WTC11 (cell line): ENCODE data around the gene AGAP1. TPM values are rescaled to one million over a fixed set of nuclear protein-coding genes. Genes with fewer than 3 reads are reported as not detected.

Experiments
- ATAC-seq: fragments of 200-7000 bp; cut with Tn5 transposase; 2 replicates; pipeline ENCODE4 v1.10.0; 2021; ENCODE audit warnings: mild to moderate bottlenecking, moderate library complexity
- CTCF ChIA-PET: fragments of 300-600 bp; sonication (Branson Sonifier 250); formaldehyde crosslinking; loops from one replicate; lab custom pipeline; 2021; ENCODE audit warnings: antibody characterized with exemption; lab: Charles Lee
- POLR2A ChIA-PET: fragments of 350-600 bp; sonication (Branson Sonifier 250); formaldehyde crosslinking; loops from one replicate; lab custom pipeline; 2021; ENCODE audit warnings: antibody characterized with exemption; lab: Charles Lee
- DNase-seq: peaks from one replicate; pipeline ENCODE4 v3.0.0; 2021; ENCODE audit warnings: low spot score
- H3K27ac Mint-ChIP-seq: 2 replicates; pipeline ENCODE4 v1.8.0; 2021; ENCODE audit warnings: mixed read lengths
- H3K27me3 Mint-ChIP-seq: 2 replicates; pipeline ENCODE4 v1.8.0; 2021; ENCODE audit warnings: low read depth, mild to moderate bottlenecking, moderate library complexity, mixed read lengths
- H3K36me3 Mint-ChIP-seq: 2 replicates; pipeline ENCODE4 v1.8.0; 2021; ENCODE audit warnings: mixed read lengths
- H3K4me1 Mint-ChIP-seq: 2 replicates; pipeline ENCODE4 v1.8.0; 2022; ENCODE audit warnings: mixed read lengths
- H3K4me3 Mint-ChIP-seq: 2 replicates; pipeline ENCODE4 v1.8.0; 2021; ENCODE audit warnings: mild to moderate bottlenecking, moderate library complexity, mixed read lengths
- H3K9me3 Mint-ChIP-seq: 2 replicates; pipeline ENCODE4 v1.8.0; 2021; ENCODE audit warnings: mixed read lengths
- AFF4 ChIP-seq: sonication (generic); formaldehyde crosslinking; IDR thresholded peaks from 2 replicates; pipeline ENCODE4 v1.8.1; 2023; ENCODE audit warnings: mild to moderate bottlenecking, missing genetic modification reagents, borderline replicate concordance
- E2F5 ChIP-seq: sonication (generic); formaldehyde crosslinking; IDR thresholded peaks from 2 replicates; pipeline ENCODE4 v1.8.1; 2022; ENCODE audit warnings: mild to moderate bottlenecking, moderate library complexity, missing genetic modification reagents
- EMX1 ChIP-seq: fragments of 250-450 bp; sonication (Bioruptor Pico); IDR thresholded peaks from 2 replicates; pipeline ENCODE4 v1.8.0; 2021; ENCODE audit warnings: mild to moderate bottlenecking
- ETV6 ChIP-seq: sonication (generic); formaldehyde crosslinking; IDR thresholded peaks from 2 replicates; pipeline ENCODE4 v1.8.1; 2022; ENCODE audit warnings: mild to moderate bottlenecking, missing genetic modification reagents
- OVOL2 ChIP-seq: fragments of 250-450 bp; sonication (Bioruptor Pico); IDR thresholded peaks from 2 replicates; pipeline ENCODE4 v1.9.0; 2021; ENCODE audit warnings: mild to moderate bottlenecking, borderline replicate concordance
- SP1 ChIP-seq: sonication (generic); formaldehyde crosslinking; conservative IDR thresholded peaks from 2 replicates; pipeline ENCODE4 v1.8.1; 2022; ENCODE audit warnings: missing genetic modification reagents
- ZNF138 ChIP-seq: sonication (generic); formaldehyde crosslinking; conservative IDR thresholded peaks from 2 replicates; pipeline ENCODE4 v1.8.1; 2022; ENCODE audit warnings: mild to moderate bottlenecking, moderate library complexity, missing genetic modification reagents
- ZNF219 ChIP-seq: sonication (generic); formaldehyde crosslinking; IDR thresholded peaks from 2 replicates; pipeline ENCODE4 v1.8.0; 2023; ENCODE audit warnings: missing genetic modification reagents, mild to moderate bottlenecking, borderline replicate concordance
- ZNF263 ChIP-seq: sonication (generic); formaldehyde crosslinking; IDR thresholded peaks from 2 replicates; pipeline ENCODE4 v1.8.1; 2022; ENCODE audit warnings: low read depth, mild to moderate bottlenecking, moderate library complexity, missing genetic modification reagents
- ZNF317 ChIP-seq: sonication (generic); formaldehyde crosslinking; IDR thresholded peaks from 2 replicates; pipeline ENCODE4 v1.8.1; 2023; ENCODE audit warnings: low read depth, mild to moderate bottlenecking, moderate library complexity, missing genetic modification reagents, borderline replicate concordance
- ZSCAN18 ChIP-seq: fragments of 250-450 bp; sonication (Bioruptor Pico); IDR thresholded peaks from 2 replicates; pipeline ENCODE4 v2.1.2; 2022; ENCODE audit warnings: mild to moderate bottlenecking, moderate library complexity
- total RNA-seq: library from RNA; stranded (reverse); gene quantifications from 3 replicates; pipeline ENCODE4 v1.2.3, GENCODE V29; 2021
- TF ChIP-seq, protein P1 (sequence below): fragments of 250-450 bp; sonication (Bioruptor Pico); IDR thresholded peaks from 2 replicates; pipeline ENCODE4 v1.9.0; 2021; ENCODE audit warnings: moderate library complexity, mild to moderate bottlenecking, inconsistent platforms, borderline replicate concordance
- TF ChIP-seq, protein P2 (sequence below): sonication (generic); formaldehyde crosslinking; IDR thresholded peaks from 2 replicates; pipeline ENCODE4 v1.8.1; 2023; ENCODE audit warnings: mild to moderate bottlenecking, missing genetic modification reagents

AGAP1 gene
- total RNA-seq, 1 experiment from 2014 or later: 49.3 TPM

DNA sequence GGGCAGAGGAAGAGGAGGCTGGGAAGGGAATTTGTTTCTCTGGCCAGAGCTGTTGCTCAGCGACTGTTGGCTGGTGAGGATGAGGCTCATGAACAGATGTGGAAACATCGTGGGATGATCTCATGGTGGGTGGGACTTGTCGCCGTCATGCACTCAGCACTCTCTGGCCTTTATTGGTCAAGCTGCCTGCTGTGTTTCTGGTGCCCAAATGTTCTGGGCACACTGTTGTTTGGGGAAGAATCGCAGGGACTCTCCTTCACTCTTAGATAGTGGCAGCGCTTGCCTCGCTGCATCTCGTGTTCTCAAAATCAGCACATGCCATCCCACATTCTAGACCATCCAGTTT lies 145.6 kb downstream of the AGAP1 start:
- Mint-ChIP-seq H3K9me3 (no peaks in the 10 kb centered on the region), H3K36me3 (no peaks in the 10 kb centered on the region), H3K4me3 (no peak overlapping the region)
- no peak for DNase-seq
- no peak for TF ChIP-seq OVOL2 (CRISPR knock-in tag)
- TF ChIP-seq, protein P1, sequence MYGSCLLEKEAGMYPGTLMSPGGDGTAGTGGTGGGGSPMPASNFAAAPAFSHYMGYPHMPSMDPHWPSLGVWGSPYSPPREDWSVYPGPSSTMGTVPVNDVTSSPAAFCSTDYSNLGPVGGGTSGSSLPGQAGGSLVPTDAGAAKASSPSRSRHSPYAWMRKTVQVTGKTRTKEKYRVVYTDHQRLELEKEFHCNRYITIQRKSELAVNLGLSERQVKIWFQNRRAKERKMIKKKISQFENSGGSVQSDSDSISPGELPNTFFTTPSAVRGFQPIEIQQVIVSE (CRISPR knock-in tag): no peak
- no peak for TF ChIP-seq ZNF219
- no peak for TF ChIP-seq EMX1 (CRISPR knock-in tag)
- TF ChIP-seq, all 79 proteins: peak for 0
- CTCF ChIA-PET: interaction anchor here (0.5 to 2.2 kb wide), 13 partner anchors 14 to 225 kb away, joined by 3 to 28 read pairs (median 4); no protein-coding TSS in a partner anchor
- Mint-ChIP-seq H3K4me1 (peaks cover 68% of the 10 kb centered on the region), H3K27me3 (no peaks in the 10 kb centered on the region), H3K27ac (no peak overlapping the region)
- POLR2A ChIA-PET: no interaction called here
- ATAC-seq: no peak

GRCh38 chr2:235639885-235640284 lies 146.0 kb downstream of the AGAP1 start:
- Mint-ChIP-seq H3K4me1 (peaks cover 64% of the 10 kb centered on the region), H3K9me3 (no peaks in the 10 kb centered on the region)
- CTCF ChIA-PET: interaction anchor here (0.6 to 2.2 kb wide), 9 partner anchors 14 to 126 kb away, joined by 3 to 28 read pairs (median 3); no protein-coding TSS in a partner anchor
- TF ChIP-seq ETV6 (CRISPR knock-in tag) (no peak), AFF4 (CRISPR knock-in tag) (no peak), ZSCAN18 (CRISPR knock-in tag) (no peak)
- TF ChIP-seq, protein P2, sequence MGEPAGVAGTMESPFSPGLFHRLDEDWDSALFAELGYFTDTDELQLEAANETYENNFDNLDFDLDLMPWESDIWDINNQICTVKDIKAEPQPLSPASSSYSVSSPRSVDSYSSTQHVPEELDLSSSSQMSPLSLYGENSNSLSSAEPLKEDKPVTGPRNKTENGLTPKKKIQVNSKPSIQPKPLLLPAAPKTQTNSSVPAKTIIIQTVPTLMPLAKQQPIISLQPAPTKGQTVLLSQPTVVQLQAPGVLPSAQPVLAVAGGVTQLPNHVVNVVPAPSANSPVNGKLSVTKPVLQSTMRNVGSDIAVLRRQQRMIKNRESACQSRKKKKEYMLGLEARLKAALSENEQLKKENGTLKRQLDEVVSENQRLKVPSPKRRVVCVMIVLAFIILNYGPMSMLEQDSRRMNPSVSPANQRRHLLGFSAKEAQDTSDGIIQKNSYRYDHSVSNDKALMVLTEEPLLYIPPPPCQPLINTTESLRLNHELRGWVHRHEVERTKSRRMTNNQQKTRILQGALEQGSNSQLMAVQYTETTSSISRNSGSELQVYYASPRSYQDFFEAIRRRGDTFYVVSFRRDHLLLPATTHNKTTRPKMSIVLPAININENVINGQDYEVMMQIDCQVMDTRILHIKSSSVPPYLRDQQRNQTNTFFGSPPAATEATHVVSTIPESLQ (CRISPR knock-in tag): no peak
- TF ChIP-seq, all 79 proteins: peak for 0
- POLR2A ChIA-PET: no interaction called here
- ATAC-seq (no peak), DNase-seq (no peak)
- no peaks in the 10 kb centered on the region for H3K36me3 Mint-ChIP-seq
- no peak overlapping the region for H3K27ac Mint-ChIP-seq
- no peaks in the 10 kb centered on the region for H3K27me3 Mint-ChIP-seq
- no peak overlapping the region for H3K4me3 Mint-ChIP-seq

- no peaks in the 10 kb centered on the region for H3K27me3 Mint-ChIP-seq
- H3K4me1 Mint-ChIP-seq: peaks cover 61% of the 10 kb centered on the region
- POLR2A ChIA-PET: no interaction called here
- no peak for TF ChIP-seq ZNF263 (CRISPR knock-in tag)
- TF ChIP-seq ZNF138 (CRISPR knock-in tag): no peak
- no peak for TF ChIP-seq E2F5 (CRISPR knock-in tag)
- TF ChIP-seq ZNF317 (CRISPR knock-in tag): no peak
- TF ChIP-seq SP1 (CRISPR knock-in tag): no peak
- ATAC-seq (no peak), DNase-seq (no peak)
- no peak overlapping the region for H3K27ac Mint-ChIP-seq
- CTCF ChIA-PET: interaction anchor here (0.6 to 2.2 kb wide), 3 partner anchors 18 to 34 kb away, joined by 3 to 7 read pairs (median 3); no protein-coding TSS in a partner anchor
- no peak overlapping the region for H3K4me3 Mint-ChIP-seq
- no peaks in the 10 kb centered on the region for H3K9me3 Mint-ChIP-seq
- no peaks in the 10 kb centered on the region for H3K36me3 Mint-ChIP-seq
Observed at GRCh38 chr2:235640377-235640776, 146.5 kb downstream of the AGAP1 start.
